Regular cardiac myocyte (primary cell): ENCODE measurements around the gene NANOS1. TPM values are rescaled to one million over a fixed set of nuclear protein-coding genes. Genes with fewer than 3 reads are reported as not detected.

ENCODE experiments used
- total RNA-seq: library from RNA; depleted of rRNA; stranded (reverse); fragments of >200 nt; gene quantifications from 2 replicates; pipeline ENCODE4 v1.2.3, GENCODE V29; 2014

The NANOS1 gene
- total RNA-seq = 0.28 and 0.96 TPM in 2 replicates

DNA sequence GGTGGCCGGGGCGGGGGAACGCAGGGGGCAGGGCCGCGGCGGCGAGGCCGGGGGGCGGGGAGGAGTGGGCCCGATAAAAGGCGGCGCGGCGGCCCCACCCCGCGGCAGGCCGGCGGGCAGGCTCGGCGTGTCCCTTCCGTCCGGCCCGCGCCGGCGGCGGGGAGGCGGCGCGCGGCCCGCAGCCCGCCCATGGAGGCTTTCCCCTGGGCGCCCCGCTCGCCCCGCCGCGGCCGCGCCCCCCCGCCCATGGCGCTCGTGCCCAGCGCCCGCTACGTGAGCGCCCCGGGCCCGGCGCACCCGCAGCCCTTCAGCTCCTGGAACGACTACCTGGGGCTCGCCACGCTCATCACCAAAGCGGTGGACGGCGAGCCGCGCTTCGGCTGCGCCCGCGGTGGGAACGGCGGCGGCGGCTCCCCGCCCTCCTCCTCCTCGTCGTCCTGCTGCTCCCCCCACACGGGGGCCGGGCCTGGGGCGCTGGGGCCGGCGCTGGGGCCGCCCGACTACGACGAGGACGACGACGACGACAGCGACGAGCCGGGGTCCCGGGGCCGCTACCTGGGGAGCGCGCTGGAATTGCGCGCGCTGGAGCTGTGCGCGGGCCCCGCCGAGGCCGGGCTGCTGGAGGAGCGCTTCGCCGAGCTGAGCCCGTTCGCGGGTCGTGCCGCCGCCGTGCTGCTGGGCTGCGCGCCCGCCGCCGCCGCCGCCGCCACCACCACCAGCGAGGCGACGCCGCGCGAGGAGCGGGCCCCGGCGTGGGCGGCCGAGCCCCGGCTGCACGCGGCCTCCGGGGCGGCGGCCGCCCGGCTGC lies at the start of gene NANOS1:
Gene NANOS1 (plus strand): TSS at position 102 of the 808 bp plus-strand sequence. CDS start 88 bp downstream, at position 190.

DNA sequence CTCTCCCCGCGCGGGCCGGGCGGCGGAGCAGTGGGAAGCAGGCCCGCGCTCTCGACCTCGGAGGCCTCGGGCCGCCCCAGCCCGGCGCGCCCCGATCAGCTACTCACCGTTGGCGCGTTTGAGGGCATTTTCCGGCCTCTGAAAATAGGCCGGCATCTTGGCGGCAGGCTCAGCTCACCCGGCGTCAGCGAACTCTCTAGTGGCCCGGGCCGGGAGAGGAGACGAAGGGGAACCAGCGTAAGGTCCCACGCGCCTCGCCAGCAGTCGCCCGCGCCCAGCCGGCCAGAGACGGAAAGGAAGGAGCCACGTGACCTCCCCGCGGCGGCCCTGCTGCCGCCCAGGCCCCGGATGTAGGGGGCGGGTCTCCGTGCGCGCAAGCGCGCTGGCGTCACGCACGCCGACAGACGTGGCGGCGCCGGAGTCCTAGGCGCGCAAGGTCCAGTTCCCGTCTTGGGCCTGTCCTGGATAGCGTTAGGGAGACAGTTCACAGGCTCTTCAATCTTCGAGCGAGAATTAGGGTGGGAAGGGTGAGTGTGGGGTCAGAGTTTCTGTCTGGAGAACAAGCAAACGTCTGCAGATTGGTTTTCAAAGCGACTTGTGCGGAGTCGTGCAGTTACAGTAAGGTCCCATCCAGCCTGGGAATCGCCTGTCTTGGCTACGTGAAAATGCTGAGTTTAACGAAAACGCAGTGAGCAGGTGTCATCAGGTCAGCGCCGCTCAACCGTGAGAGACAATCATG lies 51.2 kb downstream of the NANOS1 start, which contains the start of gene EIF3A:
Gene EIF3A (minus strand): TSS at position 297 of the 739 bp plus-strand sequence. CDS start 141 bp downstream, at position 156.

Other genes with a start within 250 kb of the NANOS1 start
- 122 and 156 TPM in 2 replicates for gene EIF3A, start 51.1 kb downstream of the NANOS1 start, total RNA-seq
- 43.7 and 109 TPM in 2 replicates for gene DENND10, start 74.4 kb downstream of the NANOS1 start, total RNA-seq
- gene SFXN4, start 136.0 kb downstream of the NANOS1 start, total RNA-seq = 14.9 and 25.1 TPM in 2 replicates
- gene PRDX3, start 149.1 kb downstream of the NANOS1 start, total RNA-seq = 235 and 275 TPM in 2 replicates
- gene GRK5, start 177.9 kb downstream of the NANOS1 start, total RNA-seq = 39.9 and 60.9 TPM in 2 replicates